K562 (cell line): Measurements from ENCODE around the gene RPS6KL1. TPM values are rescaled to one million over a fixed set of nuclear protein-coding genes. Genes with fewer than 3 reads are reported as not detected.

Experiments used
- ATF3 ChIP-seq, 2 experiments: fragments of 450-650 bp in 1 of 2; sonication (generic) in 1 of 2; formaldehyde crosslinking in 1 of 2; IDR thresholded peaks in 1 of 2; conservative IDR thresholded peaks in 1 of 2; 2 replicates each; pipeline versions ENCODE4 v1.6.1 to v1.8.1; 2016 to 2023; ENCODE audit warnings: mild to moderate bottlenecking in 2 of 2, moderate library complexity in 2 of 2, inconsistent platforms in 1 of 2, missing genetic modification reagents in 1 of 2
- BHLHE40 ChIP-seq: IDR thresholded peaks from 2 replicates; pipeline ENCODE4 v1.6.1; 2011; ENCODE audit warnings: low read length, improper control_type of control experiment
- E2F1 ChIP-seq: sonication (generic); formaldehyde crosslinking; IDR thresholded peaks from 2 replicates; pipeline ENCODE4 v1.8.1; 2023; ENCODE audit warnings: mild to moderate bottlenecking, missing genetic modification reagents, moderate library complexity
- GABPB2 ChIP-seq: fragments of 250-450 bp; sonication (Bioruptor Pico); conservative IDR thresholded peaks from 2 replicates; pipeline ENCODE4 v1.5.1; 2021; ENCODE audit warnings: mild to moderate bottlenecking
- HMG20A ChIP-seq: fragments of 450-650 bp; formaldehyde crosslinking; conservative IDR thresholded peaks from 2 replicates; pipeline ENCODE4 v1.4.0; 2020; ENCODE audit warnings: mild to moderate bottlenecking, mixed read lengths
- MEIS2 ChIP-seq: fragments of 450-650 bp; IDR thresholded peaks from 2 replicates; pipeline ENCODE4 v1.6.1; 2014; ENCODE audit warnings: mild to moderate bottlenecking; ENCODE audit not compliant: partially characterized antibody
- NFE2L1 ChIP-seq: fragments of 450-650 bp; IDR thresholded peaks from 2 replicates; pipeline ENCODE4 v1.6.1; 2016; ENCODE audit warnings: missing genetic modification characterization, low read depth, mild to moderate bottlenecking, missing compliant biosample characterization, moderate library complexity, borderline replicate concordance
- NR2F6 ChIP-seq: fragments of 450-650 bp; formaldehyde crosslinking; IDR thresholded peaks from 2 replicates; pipeline ENCODE4 v1.4.0; 2020; ENCODE audit warnings: mild to moderate bottlenecking
- POLR2AphosphoS2 ChIP-seq: IDR thresholded peaks from 2 replicates; pipeline ENCODE4 v1.6.1; 2012; ENCODE audit warnings: low read length, improper control_type of control experiment
- SPI1 ChIP-seq: IDR thresholded peaks from 2 replicates; pipeline ENCODE4 v1.6.1; 2011; ENCODE audit warnings: low read depth, low read length, control low read depth, borderline replicate concordance
- STAG1 ChIP-seq: sonication (generic); formaldehyde crosslinking; IDR thresholded peaks from 2 replicates; pipeline ENCODE4 v1.5.0; 2020; ENCODE audit warnings: missing genetic modification reagents, borderline replicate concordance
- polyA plus RNA-seq, 8 experiments: library from polyadenylated mRNA; depleted of rRNA in 4 of 8; stranded (reverse) in 5 of 8; unstranded in 3 of 8; fragments of >200 nt; fragmentation: Nextera tagmentation in 2 of 8; fragmentation: Illumina TruSeq in 1 of 8; extraction: Ambion mirVana in 2 of 8; extraction: Trizol in 1 of 8; gene quantifications; 2 replicates each; pipeline versions ENCODE4 v1.2.1 to v1.2.3, GENCODE V29; 2011 to 2014; ENCODE audit warnings: inconsistent platforms in 1 of 8, missing spikeins in 1 of 8
- total RNA-seq, 7 experiments: library from RNA; depleted of rRNA in 6 of 7; stranded (reverse); fragments of >200 nt in 6 of 7; fragmentation: Illumina TruSeq in 2 of 7; extraction: Trizol in 2 of 7; gene quantifications; 2 replicates each; pipeline versions ENCODE4 v1.2.1 to v1.2.3, GENCODE V29; 2011 to 2021; ENCODE audit warnings: low replicate concordance in 1 of 7
- TF ChIP-seq, protein P1 (sequence below), 2 experiments: fragments of 450-650 bp; IDR thresholded peaks; 2 replicates each; pipeline ENCODE4 v1.6.1; 2016; ENCODE audit warnings: mild to moderate bottlenecking in 2 of 2, borderline replicate concordance in 1 of 2, low read depth in 1 of 2, moderate library complexity in 1 of 2
- TF ChIP-seq, protein P2 (sequence below): IDR thresholded peaks from 2 replicates; pipeline ENCODE4 v1.6.1; 2012; ENCODE audit warnings: low read depth, low read length, improper control_type of control experiment, borderline replicate concordance

RPS6KL1 gene
- total and polyA plus RNA-seq, 9 of the 15 experiments (the other 6 are each of a cell fraction or from before 2014, with no cell fraction given), result 0.91 to 15.5 (median 8.1) TPM

DNA sequence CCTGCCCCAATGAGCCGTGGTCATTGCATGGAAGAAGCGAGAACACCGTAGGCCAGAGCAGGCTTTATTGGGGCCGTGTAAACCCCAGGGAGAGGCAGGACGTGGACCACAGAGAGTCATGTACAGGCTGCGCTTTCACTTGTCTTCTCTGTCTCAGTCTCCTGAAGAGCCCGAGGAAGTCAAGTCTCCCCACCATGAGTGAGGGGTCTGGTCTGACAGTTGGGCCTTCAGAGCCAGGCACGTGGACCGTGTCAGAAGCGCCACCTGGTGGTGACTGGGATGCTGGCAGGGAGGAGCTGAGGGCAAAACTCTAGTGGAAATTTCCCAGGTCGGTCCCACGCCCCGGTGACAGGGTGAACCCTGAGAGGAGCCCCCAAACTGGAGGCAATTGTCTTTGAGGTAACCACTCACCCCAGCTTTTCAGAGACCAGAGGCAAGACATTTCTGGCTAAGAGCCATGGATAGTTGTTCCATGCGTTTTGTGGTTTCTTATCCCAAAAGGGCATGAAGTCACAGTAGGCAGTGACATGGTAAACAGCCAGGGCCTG is 17.4 kb downstream of the RPS6KL1 start (continued):
- TF ChIP-seq NR2F6 (no peak), NFE2L1 (no peak), SPI1 (no peak), HMG20A (no peak), BHLHE40 (peak; percentile 77), GABPB2 (CRISPR knock-in tag) (no peak), POLR2AphosphoS2 (peak; percentile 66; the same call in 1 of the 2 replicates), MEIS2 (no peak), E2F1 (CRISPR knock-in tag) (no peak), STAG1 (CRISPR knock-in tag) (peak; percentile 62; the same call in 1 of the 2 replicates), ATF3 (IDR thresholded peaks at IDR 0.05) (no peak), ATF3 (CRISPR knock-in tag; conservative IDR thresholded peaks at IDR 0.05) (no peak)
- TF ChIP-seq, protein P1, sequence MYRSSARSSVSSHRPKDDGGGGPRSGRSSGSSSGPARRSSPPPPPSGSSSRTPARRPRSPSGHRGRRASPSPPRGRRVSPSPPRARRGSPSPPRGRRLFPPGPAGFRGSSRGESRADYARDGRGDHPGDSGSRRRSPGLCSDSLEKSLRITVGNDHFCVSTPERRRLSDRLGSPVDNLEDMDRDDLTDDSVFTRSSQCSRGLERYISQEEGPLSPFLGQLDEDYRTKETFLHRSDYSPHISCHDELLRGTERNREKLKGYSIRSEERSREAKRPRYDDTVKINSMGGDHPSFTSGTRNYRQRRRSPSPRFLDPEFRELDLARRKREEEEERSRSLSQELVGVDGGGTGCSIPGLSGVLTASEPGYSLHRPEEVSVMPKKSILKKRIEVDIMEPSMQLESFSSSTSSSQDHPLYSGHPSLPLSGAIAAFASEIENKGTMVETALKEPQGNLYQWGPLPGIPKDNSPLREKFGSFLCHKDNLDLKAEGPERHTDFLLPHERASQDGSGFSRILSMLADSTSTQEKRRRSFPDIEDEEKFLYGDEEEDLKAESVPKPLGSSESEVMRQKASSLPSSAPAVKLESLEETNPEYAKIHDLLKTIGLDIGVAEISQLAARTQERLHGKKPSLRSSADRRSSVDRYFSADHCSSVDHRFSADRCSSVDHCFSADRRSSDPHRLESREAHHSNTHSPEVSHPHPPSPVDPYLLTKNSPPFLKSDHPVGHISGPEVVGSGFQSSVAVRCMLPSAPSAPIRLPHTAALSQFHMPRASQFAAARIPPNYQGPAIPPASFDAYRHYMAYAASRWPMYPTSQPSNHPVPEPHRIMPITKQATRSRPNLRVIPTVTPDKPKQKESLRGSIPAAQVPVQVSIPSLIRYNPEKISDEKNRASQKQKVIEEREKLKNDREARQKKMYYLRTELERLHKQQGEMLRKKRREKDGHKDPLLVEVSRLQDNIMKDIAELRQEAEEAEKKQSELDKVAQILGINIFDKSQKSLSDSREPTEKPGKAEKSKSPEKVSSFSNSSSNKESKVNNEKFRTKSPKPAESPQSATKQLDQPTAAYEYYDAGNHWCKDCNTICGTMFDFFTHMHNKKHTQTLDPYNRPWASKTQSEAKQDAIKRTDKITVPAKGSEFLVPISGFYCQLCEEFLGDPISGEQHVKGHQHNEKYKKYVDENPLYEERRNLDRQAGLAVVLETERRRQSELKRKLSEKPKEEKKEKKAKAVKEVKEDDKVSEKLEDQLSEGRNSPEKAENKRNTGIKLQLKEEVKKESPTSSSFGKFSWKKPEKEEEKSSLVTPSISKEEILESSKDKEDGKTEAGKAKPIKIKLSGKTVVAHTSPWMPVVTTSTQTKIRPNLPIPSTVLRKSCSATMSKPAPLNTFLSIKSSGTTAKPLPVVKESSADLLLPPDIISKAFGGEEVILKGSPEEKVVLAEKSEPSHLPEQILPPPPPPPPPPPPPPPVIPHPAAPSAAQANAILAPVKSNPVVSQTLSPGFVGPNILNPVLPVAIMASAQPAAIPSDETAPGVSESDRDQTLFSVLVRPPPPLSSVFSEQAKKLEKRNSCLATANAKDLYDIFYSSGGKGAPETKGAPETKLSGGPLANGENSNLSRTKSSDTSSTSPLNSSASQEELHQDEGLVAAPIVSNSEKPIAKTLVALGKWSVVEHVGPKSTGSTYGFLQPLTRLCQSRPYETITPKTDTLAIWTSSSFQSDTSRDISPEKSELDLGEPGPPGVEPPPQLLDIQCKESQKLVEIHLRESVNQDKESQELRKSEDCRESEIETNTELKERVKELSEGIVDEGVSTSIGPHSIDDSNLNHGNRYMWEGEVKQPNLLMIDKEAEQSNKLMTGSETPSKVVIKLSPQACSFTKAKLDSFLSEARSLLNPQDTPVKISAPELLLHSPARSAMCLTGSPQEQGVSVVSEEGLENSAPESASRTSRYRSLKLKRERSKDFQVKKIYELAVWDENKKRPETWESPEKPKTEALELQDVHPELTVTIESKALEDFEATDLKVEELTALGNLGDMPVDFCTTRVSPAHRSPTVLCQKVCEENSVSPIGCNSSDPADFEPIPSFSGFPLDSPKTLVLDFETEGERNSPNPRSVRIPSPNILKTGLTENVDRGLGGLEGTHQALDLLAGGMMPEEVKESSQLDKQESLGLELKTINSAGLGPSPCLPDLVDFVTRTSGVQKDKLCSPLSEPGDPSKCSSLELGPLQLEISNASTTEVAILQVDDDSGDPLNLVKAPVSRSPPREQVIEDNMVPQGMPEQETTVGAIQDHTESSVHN (IDR thresholded peaks at IDR 0.05; ENCODE audit: borderline replicate concordance in 1 of 2, low read depth in 1 of 2), result no peak
- TF ChIP-seq, protein P2, sequence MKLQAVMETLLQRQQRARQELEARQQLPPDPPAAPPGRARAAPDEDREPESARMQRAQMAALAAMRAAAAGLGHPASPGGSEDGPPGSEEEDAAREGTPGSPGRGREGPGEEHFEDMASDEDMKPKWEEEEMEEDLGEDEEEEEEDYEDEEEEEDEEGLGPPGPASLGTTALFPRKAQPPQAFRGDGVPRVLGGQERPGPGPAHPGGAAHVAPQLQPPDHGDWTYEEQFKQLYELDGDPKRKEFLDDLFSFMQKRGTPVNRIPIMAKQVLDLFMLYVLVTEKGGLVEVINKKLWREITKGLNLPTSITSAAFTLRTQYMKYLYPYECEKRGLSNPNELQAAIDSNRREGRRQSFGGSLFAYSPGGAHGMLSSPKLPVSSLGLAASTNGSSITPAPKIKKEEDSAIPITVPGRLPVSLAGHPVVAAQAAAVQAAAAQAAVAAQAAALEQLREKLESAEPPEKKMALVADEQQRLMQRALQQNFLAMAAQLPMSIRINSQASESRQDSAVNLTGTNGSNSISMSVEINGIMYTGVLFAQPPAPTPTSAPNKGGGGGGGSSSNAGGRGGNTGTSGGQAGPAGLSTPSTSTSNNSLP, result no peak
